Mucosa of stomach (tissue), 1 donor: ENCODE measurements around the gene GPR32.
"Not testable (repeated sequence)": the region's sequence is repeated elsewhere in the genome, so short reads cannot be mapped to it uniquely, and the experiment has no call there.

Experiments
- H3K27me3 ChIP-seq: one replicate; pipeline ENCODE4 v1.7.0; 2013; ENCODE audit warnings: mild to moderate bottlenecking, low read length; ENCODE audit not compliant: control insufficient read depth, insufficient read depth
- H3K36me3 ChIP-seq: one replicate; pipeline ENCODE4 v1.7.0; 2013; ENCODE audit warnings: low read length; ENCODE audit not compliant: control insufficient read depth, insufficient read depth
- H3K4me1 ChIP-seq: one replicate; pipeline ENCODE4 v1.7.0; 2013; ENCODE audit warnings: mild to moderate bottlenecking, low read length; ENCODE audit not compliant: control insufficient read depth, insufficient read depth
- H3K4me3 ChIP-seq: one replicate; pipeline ENCODE4 v1.7.0; 2013; ENCODE audit warnings: low read length
- H3K9ac ChIP-seq: one replicate; pipeline ENCODE4 v1.7.0; 2013; ENCODE audit warnings: mild to moderate bottlenecking, low read length, moderate library complexity
- H3K9me3 ChIP-seq: one replicate; pipeline ENCODE4 v1.7.0; 2013; ENCODE audit warnings: mild to moderate bottlenecking, low read length, moderate library complexity; ENCODE audit not compliant: control insufficient read depth
- donor health status: Pancreatic carcinoma.

Gene GPR32

GRCh38 chr19:50773454-50773853 is 3.2 kb downstream of the GPR32 start:
- not testable (repeated sequence) for H3K9me3 ChIP-seq, H3K4me3 ChIP-seq, H3K4me1 ChIP-seq, H3K9ac ChIP-seq, H3K36me3 ChIP-seq
- peaks cover 13% of the 10 kb centered on the region for H3K27me3 ChIP-seq

- H3K4me1 ChIP-seq: no peaks in the 10 kb centered on the region
- H3K9me3 ChIP-seq: no peaks in the 10 kb centered on the region
- H3K4me3 ChIP-seq: no peak overlapping the region
- H3K9ac ChIP-seq: no peak overlapping the region
- no peaks in the 10 kb centered on the region for H3K36me3 ChIP-seq
- H3K27me3 ChIP-seq: peaks cover 33% of the 10 kb centered on the region
These were observed 5.9 kb downstream of the GPR32 start for GRCh38 chr19:50776131-50776530.

- H3K27me3 ChIP-seq: peaks cover 34% of the 10 kb centered on the region
- no peak overlapping the region for H3K9ac ChIP-seq
These were observed 7.0 kb downstream of the GPR32 start for GRCh38 chr19:50777261-50777660.

GRCh38 chr19:50777830-50778303 is 7.6 kb downstream of the GPR32 start:
- H3K27me3 ChIP-seq: peaks cover 34% of the 10 kb centered on the region
- no peaks in the 10 kb centered on the region for H3K36me3 ChIP-seq
- no peak overlapping the region for H3K4me3 ChIP-seq
- H3K4me1 ChIP-seq: no peaks in the 10 kb centered on the region
- H3K9me3 ChIP-seq: no peaks in the 10 kb centered on the region
- no peak overlapping the region for H3K9ac ChIP-seq

More at GRCh38 chr19:50777261-50777660, 7.0 kb downstream of the GPR32 start:
- no peaks in the 10 kb centered on the region for H3K9me3 ChIP-seq
- no peak overlapping the region for H3K4me3 ChIP-seq
- H3K36me3 ChIP-seq: no peaks in the 10 kb centered on the region
- H3K4me1 ChIP-seq: no peaks in the 10 kb centered on the region

GRCh38 chr19:50778906-50779430 is 8.7 kb downstream of the GPR32 start:
- no peaks in the 10 kb centered on the region for H3K36me3 ChIP-seq
- no peak overlapping the region for H3K9ac ChIP-seq
- no peaks in the 10 kb centered on the region for H3K4me1 ChIP-seq
- H3K4me3 ChIP-seq: no peak overlapping the region
- no peaks in the 10 kb centered on the region for H3K9me3 ChIP-seq
- peaks cover 39% of the 10 kb centered on the region for H3K27me3 ChIP-seq

- Histone ChIP-seq H3K27me3 (peaks cover 39% of the 10 kb centered on the region), H3K9me3 (no peaks in the 10 kb centered on the region)
These were observed 9.5 kb downstream of the GPR32 start for GRCh38 chr19:50779504-50780457.

GRCh38 chr19:50780753-50781435 is 10.6 kb downstream of the GPR32 start:
- Histone ChIP-seq H3K4me3 (no peak overlapping the region), H3K36me3 (no peaks in the 10 kb centered on the region), H3K27me3 (peaks cover 39% of the 10 kb centered on the region), H3K9me3 (no peaks in the 10 kb centered on the region), H3K9ac (no peak overlapping the region), H3K4me1 (no peaks in the 10 kb centered on the region)

More at GRCh38 chr19:50779504-50780457, 9.5 kb downstream of the GPR32 start:
- no peaks in the 10 kb centered on the region for H3K36me3 ChIP-seq
- no peak overlapping the region for H3K4me3 ChIP-seq
- H3K4me1 ChIP-seq: no peaks in the 10 kb centered on the region
- no peak overlapping the region for H3K9ac ChIP-seq

- not testable (repeated sequence) for H3K36me3 ChIP-seq, H3K4me1 ChIP-seq, H3K9me3 ChIP-seq, H3K9ac ChIP-seq, H3K4me3 ChIP-seq
- H3K27me3 ChIP-seq: peaks cover 23% of the 10 kb centered on the region
These were observed 13.5 kb downstream of the GPR32 start for GRCh38 chr19:50783848-50784152.

GRCh38 chr19:50784710-50785109 is 14.4 kb downstream of the GPR32 start:
- Histone ChIP-seq H3K4me3 (no peak overlapping the region), H3K27me3 (peaks cover 14% of the 10 kb centered on the region)

GRCh38 chr19:50785329-50785728 is 15.1 kb downstream of the GPR32 start:
- no peaks in the 10 kb centered on the region for H3K9me3 ChIP-seq
- peaks cover 8% of the 10 kb centered on the region for H3K27me3 ChIP-seq
- no peaks in the 10 kb centered on the region for H3K36me3 ChIP-seq
- no peak overlapping the region for H3K4me3 ChIP-seq
- no peaks in the 10 kb centered on the region for H3K4me1 ChIP-seq
- no peak overlapping the region for H3K9ac ChIP-seq

More at GRCh38 chr19:50784710-50785109, 14.4 kb downstream of the GPR32 start:
- Histone ChIP-seq H3K4me1 (no peaks in the 10 kb centered on the region), H3K9me3 (no peaks in the 10 kb centered on the region), H3K36me3 (no peaks in the 10 kb centered on the region), H3K9ac (no peak overlapping the region)

GRCh38 chr19:50790396-50790795 is 20.1 kb downstream of the GPR32 start, which contains the start of gene ACP4:
TSS of gene ACP4 (plus strand) at chr19:50790415. CDS start at chr19:50790415, 0 bp downstream.
- H3K9ac ChIP-seq: no peak within 1 kb of the TSS
- no peak within 1 kb of the TSS for H3K4me3 ChIP-seq
- H3K36me3 ChIP-seq: no peaks in the 10 kb centered on the region
- H3K27me3 ChIP-seq: peaks cover 3% of the 10 kb centered on the region
- no peaks in the 10 kb centered on the region for H3K9me3 ChIP-seq
- no peaks in the 10 kb centered on the region for H3K4me1 ChIP-seq

- H3K4me3 ChIP-seq: no peak overlapping the region
- H3K9me3 ChIP-seq: no peaks in the 10 kb centered on the region
- no peaks in the 10 kb centered on the region for H3K4me1 ChIP-seq
- H3K36me3 ChIP-seq: no peaks in the 10 kb centered on the region
- peaks cover 3% of the 10 kb centered on the region for H3K27me3 ChIP-seq
- no peak overlapping the region for H3K9ac ChIP-seq
These were observed 20.7 kb downstream of the GPR32 start for GRCh38 chr19:50790922-50791467.
